CD4-positive, alpha-beta T cell treated with Interleukin-15 for 1 hour (primary cell): Measurements from ENCODE around the gene MS4A4A.
A peak's percentile ranks its signal among the peaks of the same experiment; 100 is the strongest.

Experiments
- DNase-seq: peaks from one replicate; pipeline ENCODE4 v3.0.0-alpha.2; 2020

MS4A4A gene

DNA sequence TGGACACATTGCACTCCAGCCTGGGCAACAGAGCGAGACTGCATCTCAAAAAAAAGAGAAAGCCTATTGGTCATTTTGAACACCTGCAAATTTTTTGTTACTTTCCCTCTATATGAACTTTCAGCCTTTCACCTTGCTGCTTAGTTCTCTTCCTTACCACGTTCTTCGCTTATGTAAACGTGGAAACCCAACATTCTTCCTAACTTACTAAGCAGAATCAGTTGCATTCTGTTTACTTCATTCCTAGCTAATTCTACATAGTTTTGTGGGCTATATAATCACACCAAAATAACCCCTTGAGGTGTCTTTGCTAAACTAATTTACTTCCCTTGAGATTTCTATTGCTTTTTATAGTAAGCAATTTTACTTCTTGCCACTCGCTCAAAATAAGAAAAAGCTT lies 23.2 kb downstream of the MS4A4A start:
- DNase-seq: no peak

DNA sequence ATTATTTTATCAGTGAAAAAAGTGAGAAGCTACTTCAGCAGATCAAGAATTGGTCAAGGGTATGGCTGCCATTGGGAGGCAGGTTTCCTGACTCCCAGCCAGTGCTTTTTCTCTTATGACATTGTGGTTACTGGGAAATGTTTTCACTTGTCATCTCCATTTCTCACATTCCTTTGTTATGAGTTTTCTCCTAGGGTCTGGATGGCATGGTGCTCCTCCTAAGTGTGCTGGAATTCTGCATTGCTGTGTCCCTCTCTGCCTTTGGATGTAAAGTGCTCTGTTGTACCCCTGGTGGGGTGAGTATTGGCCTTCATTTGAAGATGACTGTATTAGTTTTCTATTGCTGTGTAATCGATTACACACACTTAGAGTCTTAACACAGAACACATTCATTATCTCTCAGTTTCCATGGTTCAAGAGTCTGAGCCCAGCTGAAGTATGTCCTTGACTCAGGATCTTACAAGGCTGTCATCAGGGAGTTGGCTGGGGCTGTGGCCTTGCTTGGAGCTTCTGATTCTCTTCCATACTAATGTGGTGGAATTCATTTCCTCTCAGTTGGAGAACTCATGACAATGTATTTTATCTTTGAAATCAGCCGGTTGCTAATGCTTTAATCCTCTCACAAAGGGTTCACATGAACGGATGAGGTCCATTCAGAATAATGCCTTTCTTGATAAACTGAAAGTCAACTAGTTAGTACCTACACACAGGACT lies 25.6 kb downstream of the MS4A4A start:
- DNase-seq: no peak

DNA sequence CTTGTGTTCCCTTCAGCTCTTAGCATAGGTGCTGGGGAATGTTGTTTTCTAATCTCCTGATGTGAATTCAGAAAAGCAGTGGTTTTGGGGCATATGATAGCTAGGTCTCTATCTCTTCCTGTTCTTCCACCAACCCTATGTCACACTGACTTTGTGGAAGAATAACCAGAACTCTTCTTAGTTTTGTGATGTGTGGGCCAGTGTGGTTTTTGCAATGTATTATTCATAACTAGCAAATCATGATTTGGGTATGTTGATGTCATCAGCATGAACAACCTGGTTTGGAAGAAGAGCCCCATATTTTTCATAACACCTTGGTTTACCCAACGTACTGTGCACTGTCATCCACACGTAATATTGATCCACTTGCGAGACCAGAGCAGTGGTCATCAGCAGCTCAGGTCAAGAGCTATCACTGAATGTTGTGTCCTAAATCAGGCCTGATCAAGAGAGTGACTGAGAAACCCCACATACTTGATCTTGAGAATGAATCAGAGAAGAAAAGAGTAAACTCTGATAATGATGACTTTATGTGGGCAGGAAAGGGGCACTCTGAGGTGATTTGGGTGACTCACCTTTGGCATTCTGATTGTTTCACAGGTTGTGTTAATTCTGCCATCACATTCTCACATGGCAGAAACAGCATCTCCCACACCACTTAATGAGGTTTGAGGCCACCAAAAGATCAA lies 27.2 kb downstream of the MS4A4A start:
- DNase-seq: no peak

DNA sequence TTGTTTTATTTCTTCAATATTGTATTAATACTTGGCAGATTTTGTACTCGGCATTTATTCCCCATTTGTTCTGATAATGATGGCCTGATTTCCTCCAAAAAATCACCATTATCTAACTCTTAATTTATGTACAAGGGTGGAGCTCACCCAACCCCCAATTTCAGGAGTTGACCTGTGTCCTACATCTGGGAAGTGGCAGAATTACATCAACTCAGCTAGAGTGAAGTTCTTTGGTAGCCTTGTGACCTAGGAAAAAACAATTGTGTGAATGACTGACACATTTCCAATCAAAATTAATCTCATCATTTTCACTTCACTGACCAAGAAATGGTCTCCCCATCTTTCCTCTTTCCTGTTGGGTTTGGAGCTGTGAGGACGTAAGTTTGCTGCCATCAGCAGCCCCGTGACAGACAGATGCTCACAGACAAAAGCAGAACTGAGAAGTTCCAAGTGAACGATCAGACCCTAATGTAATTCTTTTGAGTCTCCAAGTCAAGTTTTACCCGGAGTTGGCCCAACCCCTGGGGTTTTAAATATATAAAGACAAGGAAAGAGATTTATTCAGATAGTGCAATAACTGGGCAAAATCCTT lies 30.0 kb downstream of the MS4A4A start:
- peak; percentile 33 for DNase-seq

DNA sequence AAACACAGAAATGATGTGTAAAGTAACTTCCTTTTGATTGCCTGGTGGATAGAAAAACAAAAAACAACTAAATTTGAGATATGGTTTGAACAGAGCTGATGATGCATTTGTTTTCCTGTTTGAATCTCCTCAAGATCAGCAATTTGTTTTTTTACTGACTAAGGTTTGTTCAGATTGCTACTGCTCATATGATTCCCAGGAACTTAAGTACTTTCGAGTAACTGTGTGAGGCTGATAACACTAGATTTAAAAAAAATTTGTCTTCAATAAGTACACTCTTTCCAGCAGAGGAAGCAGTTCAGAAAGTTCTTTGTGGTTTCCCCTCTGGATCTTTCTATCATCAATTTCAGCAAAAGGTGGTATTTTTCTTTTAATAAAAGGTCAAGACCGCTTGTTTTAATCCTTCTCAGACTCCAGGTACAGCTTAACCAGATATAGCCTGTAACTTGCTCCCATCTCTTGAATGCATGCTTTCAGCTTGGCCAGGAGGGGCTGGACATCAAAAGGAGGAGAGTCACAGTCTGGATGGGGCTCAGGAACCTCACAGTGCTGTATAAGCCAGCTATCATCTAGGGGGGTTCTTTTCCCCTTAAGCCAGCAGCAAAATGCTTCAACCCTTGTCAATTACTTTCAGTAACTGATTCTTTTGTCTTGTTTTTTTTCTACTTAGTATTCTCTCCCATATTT lies 34.3 kb downstream of the MS4A4A start:
- DNase-seq: no peak

DNA sequence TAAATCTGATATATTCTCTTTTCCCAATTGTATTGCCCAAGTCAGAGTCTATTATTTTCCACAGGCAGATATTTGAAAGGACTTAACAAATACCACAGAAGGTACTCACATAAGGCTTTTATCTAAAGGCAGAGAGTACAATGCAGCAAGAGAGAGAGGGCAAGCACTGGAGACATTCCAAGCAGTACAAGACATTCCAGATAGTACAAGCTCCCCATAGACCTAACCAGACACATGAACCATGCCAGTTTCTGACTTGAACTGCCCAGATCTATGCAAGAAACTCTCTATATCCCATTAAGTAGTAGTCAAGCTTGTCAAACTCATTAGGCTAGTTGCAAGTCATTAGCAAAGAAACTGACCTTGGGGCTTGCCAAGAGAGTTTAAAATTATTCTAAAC lies 35.4 kb downstream of the MS4A4A start:
- DNase-seq: no peak

DNA sequence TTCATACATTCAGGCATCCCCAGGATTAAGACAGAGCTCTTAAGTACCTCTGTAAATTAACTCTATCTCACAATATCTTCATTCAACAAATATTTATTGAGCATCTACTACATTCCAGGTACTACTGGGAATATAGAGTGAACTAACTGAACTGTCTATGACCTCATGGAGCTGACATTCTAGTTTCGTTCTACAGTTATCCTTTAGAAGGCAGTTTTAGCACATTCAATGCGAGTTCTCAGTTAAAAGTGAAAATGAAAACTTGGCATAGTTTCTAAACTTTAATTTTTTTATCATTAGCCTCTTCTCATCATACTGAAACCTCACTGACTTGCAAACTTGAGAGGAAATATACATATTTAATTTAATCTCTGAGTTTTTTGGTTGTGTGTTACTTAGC lies 35.9 kb downstream of the MS4A4A start:
- DNase-seq: no peak

DNA sequence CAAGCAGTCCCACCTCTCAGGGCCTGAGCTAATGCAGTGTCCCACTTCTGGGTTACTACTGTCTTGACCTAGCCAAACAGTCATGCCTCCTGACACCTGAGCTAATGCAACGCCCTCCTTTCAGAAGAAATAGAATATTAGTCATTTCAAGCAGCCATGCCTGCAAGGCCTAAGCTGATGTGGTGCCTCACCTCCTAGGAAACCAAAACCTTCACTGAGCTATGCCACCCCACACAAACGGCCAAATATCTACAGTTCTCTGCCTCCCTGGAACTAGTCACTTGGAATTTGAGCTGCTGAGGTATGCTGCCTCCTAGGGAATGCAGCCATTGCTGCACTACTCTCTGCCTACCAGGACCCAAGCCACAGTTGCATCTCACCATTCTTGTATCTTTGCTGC lies 38.3 kb downstream of the MS4A4A start:
- DNase-seq: no peak

DNA sequence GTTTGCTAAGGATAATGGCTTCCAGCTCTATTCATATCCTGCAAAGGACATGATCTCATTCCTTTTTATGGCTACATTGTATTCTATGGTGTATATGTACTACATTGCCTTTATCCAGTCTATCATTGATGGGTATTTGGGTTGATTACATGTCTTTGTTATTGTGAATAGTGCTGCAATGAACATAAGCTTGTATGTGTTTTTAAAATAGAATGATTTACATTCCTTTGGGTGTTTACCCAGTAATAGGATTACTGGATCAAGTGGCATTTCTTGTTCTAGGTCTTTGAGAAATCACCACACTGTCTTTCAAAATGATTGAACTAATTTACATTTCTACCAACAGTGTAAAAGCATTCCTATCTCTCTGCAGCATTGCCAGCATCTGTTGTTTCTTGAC lies 40.6 kb downstream of the MS4A4A start:
- DNase-seq: no peak

DNA sequence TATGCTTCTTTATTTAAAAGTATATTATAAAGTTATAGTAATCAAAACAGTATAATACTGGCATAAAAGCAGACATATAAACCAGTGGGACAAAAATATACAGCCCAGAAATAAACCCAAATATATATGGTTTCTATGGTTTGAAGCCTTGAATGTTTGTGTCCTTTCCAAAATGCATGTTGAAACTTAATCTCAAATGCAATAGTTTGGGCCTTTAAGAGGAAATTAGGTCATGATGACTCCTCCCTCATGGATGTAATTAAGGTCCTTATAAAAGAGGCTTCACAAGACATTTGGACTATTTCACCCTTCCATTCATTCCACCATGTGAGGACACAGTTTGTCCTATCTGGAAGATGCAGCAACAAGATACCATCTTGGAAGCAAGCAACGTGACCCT lies 46.5 kb downstream of the MS4A4A start, which contains the start of gene MS4A6E:
TSS of gene MS4A6E (plus strand) at position 301 of the 400 bp plus-strand sequence. CDS start 7,641 bp downstream, outside the sequence.
- no peak for DNase-seq

DNA sequence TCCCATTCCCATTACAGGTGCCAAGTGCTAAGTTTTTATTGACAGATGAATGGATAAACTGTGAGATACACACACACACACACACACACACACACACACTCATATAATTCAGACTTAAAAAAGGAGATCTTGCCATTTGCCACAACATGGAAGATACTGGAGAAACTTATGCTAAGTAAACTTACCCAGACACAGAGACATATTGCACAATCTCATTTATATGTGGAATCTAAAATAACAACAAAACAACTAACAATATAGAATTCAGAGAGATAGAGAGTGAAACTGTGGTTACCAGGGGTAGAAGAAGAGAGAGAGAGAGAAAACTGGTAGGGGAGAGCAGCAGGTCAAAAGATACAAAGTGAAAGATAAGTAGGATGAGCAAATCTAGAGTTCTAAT lies 48.0 kb downstream of the MS4A4A start:
- DNase-seq: no peak

DNA sequence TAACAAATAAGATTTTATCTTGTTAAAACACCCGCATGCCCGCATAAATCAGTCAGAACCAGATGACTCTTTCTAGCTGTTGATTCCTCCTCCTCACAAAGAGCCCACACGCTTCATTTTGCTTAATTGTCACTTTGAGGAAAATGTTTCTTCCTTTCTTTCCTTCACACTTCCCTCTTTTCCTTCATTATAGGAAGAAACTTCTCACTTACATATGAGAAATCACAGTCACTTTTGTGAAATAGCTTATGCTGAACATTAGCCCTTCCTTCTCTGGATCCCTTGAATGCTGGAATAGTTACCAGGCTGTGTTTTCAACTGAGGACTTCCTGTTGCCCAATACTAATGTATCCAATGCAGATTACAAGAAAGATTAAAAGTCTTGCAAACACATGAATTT lies 52.4 kb downstream of the MS4A4A start:
- no peak for DNase-seq

DNA sequence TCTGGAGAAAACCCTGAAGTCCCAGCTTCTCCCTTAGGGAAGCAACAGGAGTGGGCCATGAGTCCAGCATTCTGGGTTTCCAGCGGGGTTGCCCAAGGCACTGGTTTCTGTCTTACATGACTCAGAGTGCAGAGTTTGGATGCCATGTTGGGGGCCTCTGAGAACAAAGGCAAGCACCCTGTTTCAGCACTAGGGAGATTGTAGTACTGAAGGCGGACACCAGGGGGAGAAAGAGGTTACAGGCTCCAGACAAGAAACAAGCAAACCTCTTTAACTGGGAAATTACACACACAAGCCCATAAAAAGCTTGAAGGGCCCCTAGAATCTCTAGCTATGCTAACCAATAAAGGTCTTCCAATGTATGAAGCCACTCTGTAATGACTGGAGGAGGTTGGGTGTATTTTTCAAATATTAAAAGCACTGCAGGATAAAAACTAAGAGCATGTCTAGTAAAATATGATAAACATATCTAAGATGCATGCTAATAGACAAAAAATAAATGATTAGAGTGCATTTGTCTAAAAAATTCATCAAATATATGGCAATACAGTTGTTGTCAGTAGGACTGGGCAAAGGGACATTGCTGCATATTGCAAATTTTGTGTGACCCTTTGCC lies 53.6 kb downstream of the MS4A4A start:
- DNase-seq: peak; percentile 57

DNA sequence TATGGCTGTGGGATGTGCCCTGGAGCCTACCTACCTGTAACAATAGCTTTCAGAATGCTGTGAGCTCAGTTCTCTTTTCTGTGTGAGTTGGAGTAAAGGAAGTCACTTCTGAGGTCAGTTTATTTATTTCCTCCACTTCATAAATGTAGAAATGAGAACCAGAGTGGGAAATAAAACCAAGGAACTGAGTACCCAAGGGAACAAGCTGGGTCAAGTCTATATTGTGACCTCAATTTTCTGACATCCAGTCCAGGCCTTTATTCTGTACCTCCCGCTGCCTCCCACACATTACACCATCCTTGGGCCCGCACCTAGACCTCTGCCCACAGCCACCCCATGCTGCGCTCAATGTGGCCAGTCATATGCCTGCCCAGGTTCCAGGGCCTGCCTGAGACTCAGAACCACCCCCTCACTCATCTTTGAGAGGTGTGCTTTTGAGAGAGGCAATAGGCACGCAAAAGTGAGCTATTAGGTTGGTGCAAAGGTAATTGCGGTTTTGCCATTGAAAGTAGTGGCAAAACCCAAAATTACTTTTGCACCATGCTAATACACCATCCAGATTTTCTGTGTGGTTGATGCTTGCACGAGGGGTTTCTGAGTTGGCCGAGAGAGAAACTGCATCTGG lies 56.4 kb downstream of the MS4A4A start:
- DNase-seq: no peak

DNA sequence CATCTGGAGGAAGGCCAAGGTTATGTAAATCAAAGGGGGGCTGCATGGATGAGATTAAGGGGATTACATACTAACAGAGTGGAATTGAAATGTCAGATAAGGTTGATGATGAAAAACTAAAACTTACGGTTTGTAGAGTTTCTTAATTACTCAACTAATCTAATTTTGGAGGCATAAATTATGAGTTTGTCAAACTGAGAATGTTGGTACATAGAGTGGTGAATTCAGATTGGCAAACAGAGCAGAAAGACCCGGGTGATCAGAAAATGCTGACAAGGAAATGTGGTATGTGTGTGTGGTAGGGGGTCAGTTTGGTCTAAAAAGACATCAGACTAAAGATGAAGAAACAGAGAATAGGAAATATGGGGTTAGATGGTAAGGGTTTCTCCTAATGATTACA lies 57.6 kb downstream of the MS4A4A start:
- DNase-seq: no peak

DNA sequence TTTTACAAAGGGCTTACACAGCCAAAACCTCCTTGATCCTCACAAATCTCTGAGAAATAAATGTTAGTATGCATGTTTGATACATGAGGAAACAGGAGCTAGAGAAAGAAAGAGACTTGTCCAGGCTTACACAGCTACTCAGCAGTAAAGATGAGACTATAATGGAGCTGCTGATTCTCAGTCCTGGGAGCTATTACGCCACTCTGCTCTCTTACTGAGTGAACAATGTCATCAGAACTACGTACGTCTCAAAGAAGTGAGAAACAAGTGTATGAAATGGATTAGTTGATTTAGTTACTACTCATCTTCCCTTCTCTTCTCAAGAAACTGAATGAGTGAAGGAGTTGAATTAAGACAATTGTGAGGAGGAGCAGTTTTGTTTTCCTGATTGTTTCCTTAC lies 58.9 kb downstream of the MS4A4A start:
- DNase-seq: no peak

DNA sequence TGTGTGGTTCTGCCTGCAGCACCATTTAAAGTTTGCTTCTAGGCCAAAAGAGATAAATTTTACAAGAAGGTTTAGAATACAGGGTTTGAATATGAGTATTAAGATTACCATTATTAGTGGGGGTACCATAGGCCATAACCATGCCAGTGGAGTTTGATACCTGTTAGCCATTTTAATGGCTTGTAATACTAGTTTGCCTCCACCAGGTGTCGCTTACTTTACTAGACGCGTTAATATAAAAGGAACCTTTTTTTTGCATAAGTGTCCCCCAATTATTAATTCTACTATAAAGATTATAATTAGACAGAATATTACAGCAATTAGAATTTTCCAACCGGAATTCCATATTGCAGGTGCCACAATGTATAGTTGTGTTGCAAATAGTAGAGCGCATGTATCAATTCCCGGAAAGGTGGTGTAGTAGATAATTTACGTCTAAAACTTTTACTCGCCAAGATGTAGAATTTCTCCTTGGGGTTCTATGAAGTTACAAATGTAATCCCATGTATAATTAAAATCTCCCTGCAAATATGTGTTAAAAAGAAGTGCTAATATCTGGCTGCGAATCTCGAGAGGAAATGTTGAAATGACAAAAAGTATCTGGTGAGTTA lies 62.7 kb downstream of the MS4A4A start:
- DNase-seq: no peak

DNA sequence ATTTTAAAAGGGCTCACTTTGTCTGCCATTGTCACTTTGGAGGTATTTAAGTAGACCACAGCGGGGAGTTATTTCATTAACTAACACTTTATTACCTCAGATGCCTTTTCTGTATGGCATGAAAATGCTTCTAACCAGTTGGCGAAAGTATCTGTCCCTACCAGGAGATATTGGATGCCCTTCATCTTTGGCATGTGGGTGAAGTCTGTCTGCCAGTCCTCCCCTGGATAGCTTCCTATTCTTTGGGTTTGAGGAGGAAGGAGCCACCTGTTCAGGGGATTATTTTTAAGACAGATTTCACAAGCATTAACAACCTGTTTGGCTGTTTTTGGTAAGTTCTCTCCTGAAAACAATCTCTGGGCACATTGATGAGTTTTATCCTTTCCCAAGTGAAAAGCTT lies 63.7 kb downstream of the MS4A4A start:
- no peak for DNase-seq

DNA sequence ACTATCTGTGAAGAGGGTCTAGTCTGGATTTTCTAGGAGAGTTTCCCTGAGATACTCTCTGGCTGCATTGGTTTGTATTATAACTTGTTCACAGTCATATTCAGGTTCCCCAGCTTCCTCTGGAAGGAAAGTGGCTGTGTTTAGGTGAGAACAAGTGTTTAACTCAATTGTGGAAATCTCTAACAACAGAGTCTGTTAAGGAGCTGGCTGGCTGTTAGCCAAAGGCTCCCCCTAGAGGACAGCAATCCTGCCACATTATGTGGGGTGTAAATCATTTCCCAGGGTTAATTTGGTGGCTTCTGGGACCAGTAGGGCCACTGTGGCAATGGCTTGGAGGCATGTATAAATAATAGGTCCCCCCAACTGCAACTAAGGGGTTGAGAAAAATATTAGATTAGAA lies 65.0 kb downstream of the MS4A4A start:
- DNase-seq: no peak

DNA sequence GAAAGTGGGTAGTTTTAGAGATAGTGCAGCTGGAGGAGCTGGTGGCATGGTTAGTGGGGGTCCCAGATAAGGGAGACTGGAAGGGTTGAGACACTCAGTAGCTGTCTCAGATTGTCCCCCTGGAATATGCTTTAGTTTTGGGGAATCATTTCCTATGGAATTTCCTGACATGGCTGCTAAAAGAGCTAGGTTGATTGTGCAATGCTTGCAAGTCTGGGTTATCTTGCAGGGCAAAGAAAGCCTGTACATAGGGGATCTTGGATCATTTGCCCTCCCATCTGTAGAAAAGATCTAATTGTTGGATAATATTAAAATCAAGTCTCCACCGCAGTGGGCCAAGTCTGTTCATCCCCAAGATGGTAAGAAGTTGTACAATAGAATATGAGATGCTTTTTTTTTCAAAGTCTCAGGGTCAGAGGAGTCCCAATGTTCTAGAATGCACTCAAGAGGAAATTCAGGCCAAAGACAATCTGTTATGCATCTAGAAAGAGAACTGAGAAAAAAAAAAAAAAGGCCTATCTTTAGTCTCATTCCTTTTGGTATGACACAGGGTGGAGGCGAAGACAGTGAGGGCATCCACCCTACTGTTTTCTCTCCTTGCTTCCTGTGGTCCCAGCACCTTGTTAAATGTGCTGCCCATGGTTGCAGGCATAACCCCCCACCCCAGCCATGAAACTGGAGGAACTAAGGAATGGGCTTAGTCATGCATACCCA lies 66.8 kb downstream of the MS4A4A start:
- no peak for DNase-seq

DNA sequence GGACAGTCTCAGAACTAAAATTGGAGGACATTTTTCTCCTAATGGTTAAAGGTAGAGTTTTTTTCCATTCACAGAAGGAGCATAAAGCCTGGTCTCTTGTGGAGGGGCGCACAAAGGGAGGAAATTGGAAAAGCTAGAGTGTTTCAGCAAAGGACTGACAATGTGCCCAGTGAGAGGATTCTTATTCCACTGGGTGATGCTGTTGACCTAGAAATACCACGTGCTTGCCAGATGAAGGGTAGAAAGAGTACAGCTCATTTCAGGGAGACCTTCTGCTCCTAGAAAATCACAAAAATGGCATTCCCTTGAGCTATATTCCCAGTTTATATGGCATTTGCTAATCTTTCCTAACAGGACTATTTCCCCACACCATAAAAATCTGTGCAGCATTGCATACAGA lies 67.7 kb downstream of the MS4A4A start:
- DNase-seq: no peak

DNA sequence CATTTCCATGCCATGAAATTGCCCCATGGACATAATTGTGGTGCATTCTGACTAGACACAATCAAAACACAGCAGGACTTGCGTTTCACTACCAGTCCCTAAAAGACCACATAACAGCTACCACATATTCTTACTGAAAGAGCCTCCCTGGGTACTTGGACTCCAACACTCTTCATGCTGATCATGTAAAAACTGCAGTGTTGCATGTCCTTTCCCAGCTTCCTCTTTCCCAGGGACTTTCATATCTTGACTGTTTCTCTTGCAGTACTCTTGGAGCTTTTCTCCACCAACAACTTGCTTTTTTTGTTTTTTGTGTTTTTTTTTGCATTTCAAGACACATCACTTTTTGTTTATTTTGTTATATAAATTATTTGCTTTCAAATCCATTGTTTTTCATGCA lies 69.5 kb downstream of the MS4A4A start:
- no peak for DNase-seq
